Vagina (tissue), 2 donors: ENCODE results near the gene CAMSAP2.

Experiments
- CTCF ChIP-seq, 3 experiments: fragments of 450-650 bp in 2 of 3; fragments of 200-600 bp in 1 of 3; sonication (generic) in 1 of 3; IDR thresholded peaks; one replicate each; pipeline ENCODE4 v1.5.1; 2017 to 2019; ENCODE audit warnings: antibody characterized with exemption in 3 of 3, mild to moderate bottlenecking in 2 of 3, moderate library complexity in 2 of 3
- POLR2A ChIP-seq, 2 donors: fragments of 450-650 bp; IDR thresholded peaks; one replicate each; pipeline ENCODE4 v1.6.1; 2017; ENCODE audit warnings: antibody characterized with exemption in 2 of 2, mild to moderate bottlenecking in 2 of 2, moderate library complexity in 2 of 2

DNA sequence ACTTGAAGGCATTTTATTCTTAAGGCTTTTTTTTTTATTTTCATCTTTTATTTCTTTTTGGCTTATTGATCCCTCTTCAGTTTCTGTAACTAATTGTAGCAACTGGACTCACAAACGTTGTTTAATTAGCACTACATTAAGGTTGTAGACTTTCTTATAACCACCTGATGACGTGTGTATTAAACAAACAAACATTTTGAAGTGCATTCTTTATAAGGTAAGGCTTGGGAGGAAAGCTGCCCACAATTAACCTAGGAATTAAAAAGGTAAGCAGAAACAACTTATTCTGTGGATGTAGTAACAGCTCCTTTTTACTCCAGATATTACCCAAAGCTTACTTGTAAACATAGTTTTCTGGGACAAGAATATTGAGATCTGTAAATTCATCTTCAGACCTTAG lies 55.0 kb downstream of the CAMSAP2 start:
- TF ChIP-seq CTCF (IDR thresholded peaks at IDR 0.05) (no peak), POLR2A (IDR thresholded peaks at IDR 0.05) (no peak)
